ENCODE data around the gene COL4A1.

COL4A1 gene

DNA sequence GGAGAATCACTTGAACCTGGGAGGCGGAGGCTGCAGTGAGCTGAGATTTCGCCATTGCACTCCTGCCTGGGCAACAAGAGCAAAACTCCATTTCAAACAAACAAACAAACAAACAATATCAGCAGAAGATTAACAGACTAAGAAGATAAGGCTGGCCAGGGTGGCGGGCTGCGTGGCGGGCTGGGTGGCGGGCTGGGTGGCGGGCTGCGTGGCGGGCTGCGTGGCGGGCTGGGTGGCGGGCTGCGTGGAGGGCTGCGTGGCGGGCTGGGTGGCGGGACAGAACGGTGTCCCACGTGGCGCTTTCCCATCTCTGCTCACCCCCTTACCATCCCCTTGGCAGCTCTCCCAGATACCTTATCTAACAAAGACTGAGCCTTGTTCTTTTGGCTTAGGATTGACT lies 196.2 kb downstream of the COL4A1 start:
- H3K36me3 ChIP-seq (ENCODE audit: control insufficient read depth in 1 of 2, insufficient read depth in 2 of 2, low read length in 2 of 2), result no peaks in the 10 kb centered on the region
- no peak overlapping the region for H3K9ac ChIP-seq (ENCODE audit: low read depth in 1 of 2, low read length in 2 of 2)
- H3K27me3 ChIP-seq (ENCODE audit: control insufficient read depth in 1 of 2, insufficient read depth in 2 of 2, low read length in 2 of 2), result peaks cover 0 to 11% of the 10 kb centered on the region in 2 donors
- no peak overlapping the region for H3K4me3 ChIP-seq (ENCODE audit: low read depth in 1 of 2, low read length in 2 of 2)
- H3K27ac ChIP-seq (ENCODE audit: low read depth, low read length), result no peak overlapping the region
- H3K9me3 ChIP-seq (ENCODE audit: control insufficient read depth in 1 of 2, low read length in 2 of 2), result no peaks in the 10 kb centered on the region
- H3K4me1 ChIP-seq (ENCODE audit: control insufficient read depth in 1 of 2, insufficient read depth in 2 of 2, low read length in 2 of 2), result no peaks in the 10 kb centered on the region

DNA sequence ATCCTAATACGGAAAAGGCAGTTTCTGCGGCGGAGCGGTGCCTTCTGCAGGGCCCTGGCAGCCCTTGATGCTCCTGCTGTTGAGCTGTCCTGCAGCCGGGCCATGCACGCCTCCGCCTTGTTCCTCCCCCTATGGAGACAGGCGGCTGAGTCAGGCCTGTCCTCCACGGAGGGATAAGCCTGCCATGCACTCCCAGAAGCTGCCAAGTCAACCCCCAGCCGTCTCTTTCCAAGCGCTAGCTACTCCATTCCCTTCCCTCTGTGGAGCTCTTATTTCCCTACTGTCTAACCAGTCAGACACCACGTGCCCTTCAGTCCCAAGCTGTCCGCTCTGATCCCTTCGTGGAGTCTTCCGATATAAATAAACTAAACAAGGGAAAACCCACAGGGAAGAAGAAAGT lies 197.0 kb downstream of the COL4A1 start:
- H3K4me1 ChIP-seq (ENCODE audit: control insufficient read depth in 1 of 2, insufficient read depth in 2 of 2, low read length in 2 of 2), result no peaks in the 10 kb centered on the region
- H3K27me3 ChIP-seq (ENCODE audit: control insufficient read depth in 1 of 2, insufficient read depth in 2 of 2, low read length in 2 of 2), result peaks cover 0 to 6% of the 10 kb centered on the region in 2 donors
- no peak overlapping the region for H3K9ac ChIP-seq (ENCODE audit: low read depth in 1 of 2, low read length in 2 of 2)
- no peak overlapping the region for H3K4me3 ChIP-seq (ENCODE audit: low read depth in 1 of 2, low read length in 2 of 2)
- H3K36me3 ChIP-seq (ENCODE audit: control insufficient read depth in 1 of 2, insufficient read depth in 2 of 2, low read length in 2 of 2), result no peaks in the 10 kb centered on the region
- no peak overlapping the region for H3K27ac ChIP-seq (ENCODE audit: low read depth, low read length)
- H3K9me3 ChIP-seq (ENCODE audit: control insufficient read depth in 1 of 2, low read length in 2 of 2), result no peaks in the 10 kb centered on the region

DNA sequence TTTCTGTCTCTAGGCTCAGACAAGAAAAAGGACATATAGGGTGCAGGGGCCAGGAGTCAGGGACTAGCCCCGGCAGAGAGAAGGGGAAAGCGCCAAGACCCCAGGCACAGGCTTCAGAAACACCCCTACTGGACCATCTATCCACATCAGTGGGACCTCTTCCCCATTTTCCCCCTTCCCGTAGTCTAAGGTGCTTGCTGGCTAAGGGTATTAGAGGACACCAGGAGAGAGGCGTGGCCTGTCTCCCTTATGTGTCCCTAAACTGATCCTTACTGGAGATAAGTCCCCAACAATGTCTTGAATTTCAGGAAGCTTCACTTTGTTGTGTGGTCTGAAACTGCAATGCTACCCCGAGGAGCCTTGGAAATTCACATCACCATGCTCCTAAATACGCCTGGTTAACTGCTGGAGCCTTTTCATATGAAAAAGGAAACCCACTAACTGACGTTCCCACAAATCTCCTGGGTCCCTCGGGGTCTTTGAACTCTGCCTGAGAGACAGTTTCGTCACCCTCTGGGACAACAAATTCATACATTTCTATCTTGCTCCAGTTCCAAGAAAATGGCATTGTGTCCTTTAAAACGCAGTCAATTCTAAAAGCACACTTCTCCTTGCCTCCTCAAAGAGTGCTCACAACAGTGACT lies 197.7 kb downstream of the COL4A1 start:
- H3K9me3 ChIP-seq (ENCODE audit: control insufficient read depth in 1 of 2, low read length in 2 of 2), result no peaks in the 10 kb centered on the region
- no peak overlapping the region for H3K27ac ChIP-seq (ENCODE audit: low read depth, low read length)
- H3K27me3 ChIP-seq (ENCODE audit: control insufficient read depth in 1 of 2, insufficient read depth in 2 of 2, low read length in 2 of 2), result no peaks in the 10 kb centered on the region
- H3K4me1 ChIP-seq (ENCODE audit: control insufficient read depth in 1 of 2, insufficient read depth in 2 of 2, low read length in 2 of 2), result no peaks in the 10 kb centered on the region
- H3K36me3 ChIP-seq (ENCODE audit: control insufficient read depth in 1 of 2, insufficient read depth in 2 of 2, low read length in 2 of 2), result no peaks in the 10 kb centered on the region
- H3K9ac ChIP-seq (ENCODE audit: low read depth in 1 of 2, low read length in 2 of 2), result no peak overlapping the region
- no peak overlapping the region for H3K4me3 ChIP-seq (ENCODE audit: low read depth in 1 of 2, low read length in 2 of 2)

DNA sequence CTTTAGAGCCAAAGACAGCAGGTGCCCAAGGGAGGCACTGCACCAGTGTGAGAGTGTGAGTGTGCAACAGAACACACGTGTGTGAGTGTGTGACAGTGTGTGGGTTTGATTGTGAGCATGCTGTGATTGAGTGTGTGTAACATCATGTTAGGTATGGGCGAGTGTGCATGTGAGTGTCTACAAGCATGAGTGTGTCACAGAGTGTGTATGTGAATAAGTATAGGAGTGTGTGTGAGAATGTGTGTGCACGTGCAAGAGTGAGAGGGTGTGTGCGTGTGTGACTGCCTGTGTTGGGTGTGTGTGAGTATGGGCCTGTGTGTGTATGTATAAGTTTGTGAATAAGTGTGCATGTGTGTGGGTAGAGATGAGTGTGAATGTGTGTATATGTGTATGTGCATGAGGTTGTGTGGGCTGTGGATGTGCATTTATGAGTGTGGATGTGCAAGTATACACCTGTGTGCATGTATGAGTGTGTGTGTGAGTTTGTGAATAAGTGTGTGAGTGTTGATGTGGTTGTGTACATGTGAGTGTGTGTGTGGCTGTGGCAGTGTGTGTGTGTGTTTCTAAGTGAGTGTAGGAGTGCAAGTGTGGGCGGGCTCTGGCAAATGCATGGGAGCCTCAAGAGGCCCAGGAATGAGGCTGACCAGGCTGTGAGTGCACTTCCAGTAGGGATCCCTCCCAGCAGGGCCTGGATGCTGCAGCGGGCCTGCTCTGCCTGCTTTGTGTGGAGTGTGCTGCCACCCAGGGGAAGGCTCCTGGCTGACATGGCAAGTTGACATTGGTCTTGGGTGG lies 198.4 kb downstream of the COL4A1 start:
- no peaks in the 10 kb centered on the region for H3K9me3 ChIP-seq (ENCODE audit: control insufficient read depth in 1 of 2, low read length in 2 of 2)
- H3K9ac ChIP-seq (ENCODE audit: low read depth in 1 of 2, low read length in 2 of 2), result no peak overlapping the region
- no peak overlapping the region for H3K27ac ChIP-seq (ENCODE audit: low read depth, low read length)
- no peaks in the 10 kb centered on the region for H3K4me1 ChIP-seq (ENCODE audit: control insufficient read depth in 1 of 2, insufficient read depth in 2 of 2, low read length in 2 of 2)
- H3K4me3 ChIP-seq (ENCODE audit: low read depth in 1 of 2, low read length in 2 of 2), result no peak overlapping the region
- H3K27me3 ChIP-seq (ENCODE audit: control insufficient read depth in 1 of 2, insufficient read depth in 2 of 2, low read length in 2 of 2), result no peaks in the 10 kb centered on the region
- no peaks in the 10 kb centered on the region for H3K36me3 ChIP-seq (ENCODE audit: control insufficient read depth in 1 of 2, insufficient read depth in 2 of 2, low read length in 2 of 2)

DNA sequence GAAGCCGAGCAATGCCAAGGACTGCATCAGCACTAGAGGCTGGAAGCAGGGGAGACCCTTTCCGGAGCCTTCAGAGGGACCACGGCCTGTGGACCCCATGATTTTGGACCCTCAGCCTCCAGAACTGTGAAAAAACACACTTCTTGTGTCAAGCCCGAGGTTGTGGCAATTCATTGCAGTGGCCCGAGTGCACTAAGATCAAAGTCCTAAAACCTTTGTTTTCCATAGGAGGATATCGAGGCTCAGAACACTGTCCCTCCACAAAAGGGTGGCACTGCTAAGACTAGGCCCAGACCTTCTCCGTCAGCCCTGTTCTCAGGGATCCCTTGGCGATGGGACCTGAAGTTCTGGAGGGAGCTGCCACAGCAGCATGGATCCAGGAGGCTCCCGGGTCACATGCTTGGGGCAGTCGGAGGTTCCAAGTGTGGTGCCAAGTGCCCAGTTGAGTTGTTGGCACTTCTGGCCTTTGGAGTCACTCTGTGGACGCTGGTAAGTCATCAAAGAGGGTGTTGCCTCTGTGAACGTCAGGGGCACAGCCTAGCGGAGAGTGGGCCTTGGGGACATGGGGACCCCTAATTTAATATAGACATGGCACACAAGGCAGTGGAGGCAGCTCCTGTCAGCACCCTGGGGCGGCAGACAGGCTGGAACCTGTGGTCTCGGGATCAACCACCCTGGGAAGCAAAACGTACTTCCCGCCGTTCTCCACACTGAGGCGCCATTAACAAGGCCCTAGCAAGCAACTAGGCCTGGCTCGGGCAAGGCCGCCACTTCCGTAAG lies 199.2 kb downstream of the COL4A1 start:
- H3K4me1 ChIP-seq (ENCODE audit: control insufficient read depth in 1 of 2, insufficient read depth in 2 of 2, low read length in 2 of 2), result no peaks in the 10 kb centered on the region
- no peaks in the 10 kb centered on the region for H3K36me3 ChIP-seq (ENCODE audit: control insufficient read depth in 1 of 2, insufficient read depth in 2 of 2, low read length in 2 of 2)
- H3K9ac ChIP-seq (ENCODE audit: low read depth in 1 of 2, low read length in 2 of 2), result no peak overlapping the region
- no peaks in the 10 kb centered on the region for H3K27me3 ChIP-seq (ENCODE audit: control insufficient read depth in 1 of 2, insufficient read depth in 2 of 2, low read length in 2 of 2)
- H3K9me3 ChIP-seq (ENCODE audit: control insufficient read depth in 1 of 2, low read length in 2 of 2), result no peaks in the 10 kb centered on the region
- no peak overlapping the region for H3K27ac ChIP-seq (ENCODE audit: low read depth, low read length)
- H3K4me3 ChIP-seq (ENCODE audit: low read depth in 1 of 2, low read length in 2 of 2), result no peak overlapping the region

DNA sequence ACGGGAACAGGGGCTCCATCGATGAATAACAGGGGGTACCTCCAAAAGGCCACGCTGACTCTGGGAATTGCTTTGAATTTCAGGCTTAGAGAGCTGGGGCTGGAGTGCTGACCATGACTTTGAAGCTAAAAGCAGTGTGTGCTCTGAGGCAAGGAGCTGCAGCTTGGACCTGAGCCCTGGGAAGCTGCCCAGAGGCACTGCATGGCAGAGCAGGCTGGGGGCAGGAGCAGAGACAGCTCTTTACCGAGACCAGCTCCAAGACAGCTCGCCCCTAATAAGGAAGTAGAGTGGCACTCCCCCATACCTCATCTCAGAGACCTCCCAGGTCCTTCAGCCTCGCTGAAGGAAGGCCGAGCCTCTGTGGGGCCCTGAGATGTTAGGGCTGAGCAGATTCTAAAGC lies 200.2 kb downstream of the COL4A1 start:
- H3K27me3 ChIP-seq (ENCODE audit: control insufficient read depth in 1 of 2, insufficient read depth in 2 of 2, low read length in 2 of 2), result no peaks in the 10 kb centered on the region
- H3K9me3 ChIP-seq (ENCODE audit: control insufficient read depth in 1 of 2, low read length in 2 of 2), result no peaks in the 10 kb centered on the region
- H3K4me1 ChIP-seq (ENCODE audit: control insufficient read depth in 1 of 2, insufficient read depth in 2 of 2, low read length in 2 of 2), result no peaks in the 10 kb centered on the region
- no peak overlapping the region for H3K9ac ChIP-seq (ENCODE audit: low read depth in 1 of 2, low read length in 2 of 2)
- H3K36me3 ChIP-seq (ENCODE audit: control insufficient read depth in 1 of 2, insufficient read depth in 2 of 2, low read length in 2 of 2), result no peaks in the 10 kb centered on the region
- no peak overlapping the region for H3K27ac ChIP-seq (ENCODE audit: low read depth, low read length)
- no peak overlapping the region for H3K4me3 ChIP-seq (ENCODE audit: low read depth in 1 of 2, low read length in 2 of 2)

DNA sequence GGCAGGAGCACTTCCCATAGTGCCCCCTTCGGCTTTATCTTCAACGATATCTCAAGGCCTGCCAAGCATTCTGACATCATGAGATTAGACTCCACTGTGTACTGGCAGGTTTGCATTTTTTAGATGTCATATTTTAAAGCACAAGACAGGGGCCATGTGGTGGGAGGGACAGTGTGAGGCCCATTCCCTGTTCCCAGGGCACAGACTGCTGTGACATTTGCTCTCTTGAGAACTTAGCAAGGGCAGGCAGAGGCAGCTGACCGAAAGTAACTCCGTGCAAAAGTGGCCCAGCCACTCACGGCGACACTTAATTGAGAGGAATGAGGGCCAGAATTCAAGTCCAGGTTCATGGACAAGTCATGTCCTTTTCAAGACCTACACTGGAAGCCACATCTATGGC lies 201.8 kb downstream of the COL4A1 start:
- no peaks in the 10 kb centered on the region for H3K9me3 ChIP-seq (ENCODE audit: control insufficient read depth in 1 of 2, low read length in 2 of 2)
- H3K4me3 ChIP-seq (ENCODE audit: low read depth in 1 of 2, low read length in 2 of 2), result no peak overlapping the region
- no peak overlapping the region for H3K9ac ChIP-seq (ENCODE audit: low read depth in 1 of 2, low read length in 2 of 2)
- H3K36me3 ChIP-seq (ENCODE audit: control insufficient read depth in 1 of 2, insufficient read depth in 2 of 2, low read length in 2 of 2), result no peaks in the 10 kb centered on the region
- no peak overlapping the region for H3K27ac ChIP-seq (ENCODE audit: low read depth, low read length)
- H3K4me1 ChIP-seq (ENCODE audit: control insufficient read depth in 1 of 2, insufficient read depth in 2 of 2, low read length in 2 of 2), result no peaks in the 10 kb centered on the region
- H3K27me3 ChIP-seq (ENCODE audit: control insufficient read depth in 1 of 2, insufficient read depth in 2 of 2, low read length in 2 of 2), result no peaks in the 10 kb centered on the region

DNA sequence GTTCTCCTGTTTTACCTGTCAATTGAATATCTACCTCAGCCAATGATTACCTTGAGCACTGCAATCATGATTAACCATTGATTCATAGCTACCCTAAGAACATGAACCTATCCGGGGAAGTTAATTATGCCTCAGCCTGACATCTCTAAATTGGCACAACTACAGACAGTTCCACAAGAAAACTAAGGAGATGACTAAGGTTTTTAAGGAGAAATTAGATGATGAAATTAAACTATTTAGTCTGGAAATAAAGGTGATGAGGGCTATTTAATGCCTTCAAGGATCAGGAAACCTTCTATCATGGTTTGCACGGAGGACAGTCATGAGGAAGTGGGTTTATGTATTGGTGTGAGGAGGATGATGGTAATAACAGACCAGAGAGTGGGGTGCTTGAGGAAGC lies 203.4 kb downstream of the COL4A1 start:
- no peak overlapping the region for H3K4me3 ChIP-seq (ENCODE audit: low read depth in 1 of 2, low read length in 2 of 2)
- H3K9me3 ChIP-seq (ENCODE audit: control insufficient read depth in 1 of 2, low read length in 2 of 2), result no peaks in the 10 kb centered on the region
- H3K4me1 ChIP-seq (ENCODE audit: control insufficient read depth in 1 of 2, insufficient read depth in 2 of 2, low read length in 2 of 2), result no peaks in the 10 kb centered on the region

DNA sequence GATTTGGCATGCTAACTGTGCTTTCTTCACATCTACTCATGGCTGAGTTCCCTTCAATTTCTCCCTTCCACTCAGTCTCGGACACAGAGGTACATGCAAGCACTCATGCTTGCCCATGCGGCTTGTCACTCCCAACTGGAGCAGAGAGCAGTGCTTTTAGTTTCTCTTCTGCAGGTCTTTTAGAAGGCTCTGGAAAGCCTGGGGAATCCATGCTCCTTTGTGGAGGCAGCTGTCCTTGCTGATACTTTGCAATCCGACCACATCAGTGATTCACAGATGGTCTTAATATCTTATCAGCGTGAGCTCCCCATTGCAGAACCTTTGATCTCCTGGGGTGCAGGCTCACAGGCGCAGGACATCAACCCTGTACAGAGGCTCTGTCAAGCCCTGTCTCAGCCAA lies 203.9 kb downstream of the COL4A1 start:
- no peak overlapping the region for H3K9ac ChIP-seq (ENCODE audit: low read depth in 1 of 2, low read length in 2 of 2)
- no peak overlapping the region for H3K4me3 ChIP-seq (ENCODE audit: low read depth in 1 of 2, low read length in 2 of 2)
- H3K27me3 ChIP-seq (ENCODE audit: control insufficient read depth in 1 of 2, insufficient read depth in 2 of 2, low read length in 2 of 2), result no peaks in the 10 kb centered on the region
- H3K9me3 ChIP-seq (ENCODE audit: control insufficient read depth in 1 of 2, low read length in 2 of 2), result no peaks in the 10 kb centered on the region
- H3K27ac ChIP-seq (ENCODE audit: low read depth, low read length), result no peak overlapping the region
- H3K36me3 ChIP-seq (ENCODE audit: control insufficient read depth in 1 of 2, insufficient read depth in 2 of 2, low read length in 2 of 2), result no peaks in the 10 kb centered on the region
- H3K4me1 ChIP-seq (ENCODE audit: control insufficient read depth in 1 of 2, insufficient read depth in 2 of 2, low read length in 2 of 2), result no peaks in the 10 kb centered on the region

More for the DNA sequence above, 203.4 kb downstream of the COL4A1 start:
- H3K36me3 ChIP-seq (ENCODE audit: control insufficient read depth in 1 of 2, insufficient read depth in 2 of 2, low read length in 2 of 2), result no peaks in the 10 kb centered on the region
- H3K9ac ChIP-seq (ENCODE audit: low read depth in 1 of 2, low read length in 2 of 2), result no peak overlapping the region
- H3K27me3 ChIP-seq (ENCODE audit: control insufficient read depth in 1 of 2, insufficient read depth in 2 of 2, low read length in 2 of 2), result no peaks in the 10 kb centered on the region
- no peak overlapping the region for H3K27ac ChIP-seq (ENCODE audit: low read depth, low read length)

DNA sequence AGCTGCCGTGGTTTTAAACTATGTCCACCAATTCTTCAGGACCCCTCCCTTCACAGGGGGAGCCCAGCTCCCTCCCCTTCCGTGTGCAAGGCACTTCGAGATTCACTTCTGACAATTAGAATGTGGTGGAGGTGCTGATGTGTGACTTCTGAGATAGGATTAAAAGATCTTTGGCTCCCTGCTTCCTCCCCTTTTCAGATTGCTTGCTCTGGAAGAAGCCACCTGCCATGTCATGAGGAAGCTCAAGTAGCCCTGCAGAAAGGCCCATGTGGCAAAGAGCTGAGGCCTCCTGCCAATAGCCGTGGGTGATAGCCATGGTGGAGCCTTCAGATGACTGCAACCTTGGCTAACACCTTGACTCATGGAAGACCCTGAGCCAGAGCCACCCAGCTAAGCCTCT lies 204.9 kb downstream of the COL4A1 start:
- Histone ChIP-seq H3K36me3 (ENCODE audit: control insufficient read depth in 1 of 2, insufficient read depth in 2 of 2, low read length in 2 of 2) (no peaks in the 10 kb centered on the region), H3K9me3 (ENCODE audit: control insufficient read depth in 1 of 2, low read length in 2 of 2) (no peaks in the 10 kb centered on the region), H3K4me3 (ENCODE audit: low read depth in 1 of 2, low read length in 2 of 2) (no peak overlapping the region), H3K27me3 (ENCODE audit: control insufficient read depth in 1 of 2, insufficient read depth in 2 of 2, low read length in 2 of 2) (no peaks in the 10 kb centered on the region), H3K4me1 (ENCODE audit: control insufficient read depth in 1 of 2, insufficient read depth in 2 of 2, low read length in 2 of 2) (no peaks in the 10 kb centered on the region), H3K27ac (ENCODE audit: low read depth, low read length) (no peak overlapping the region), H3K9ac (ENCODE audit: low read depth in 1 of 2, low read length in 2 of 2) (no peak overlapping the region)

Data from duodenal mucosa (tissue), 2 donors.